ENCODE data around the gene NCOA7.

NCOA7 gene

DNA sequence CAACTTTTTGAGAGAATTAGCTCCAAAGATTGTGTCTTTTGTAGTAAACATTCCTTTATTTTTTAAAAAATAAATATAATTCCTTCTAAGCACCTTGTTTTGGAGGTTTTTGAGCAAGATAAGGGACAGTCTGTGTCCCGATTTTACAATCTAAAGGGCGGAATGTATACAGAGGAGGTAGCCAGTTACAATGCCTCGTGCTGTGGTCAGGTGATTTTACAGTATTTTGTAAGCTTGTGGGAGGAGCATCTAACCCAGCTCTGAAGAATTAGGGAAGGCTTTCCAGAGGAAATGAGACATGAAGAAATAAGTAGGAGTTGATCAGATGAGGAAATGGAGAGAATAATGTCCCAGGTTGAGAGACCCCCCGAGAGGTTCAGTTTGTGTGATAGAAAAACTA, 167.1 kb downstream of the NCOA7 start:
- TF ChIP-seq, protein P1, sequence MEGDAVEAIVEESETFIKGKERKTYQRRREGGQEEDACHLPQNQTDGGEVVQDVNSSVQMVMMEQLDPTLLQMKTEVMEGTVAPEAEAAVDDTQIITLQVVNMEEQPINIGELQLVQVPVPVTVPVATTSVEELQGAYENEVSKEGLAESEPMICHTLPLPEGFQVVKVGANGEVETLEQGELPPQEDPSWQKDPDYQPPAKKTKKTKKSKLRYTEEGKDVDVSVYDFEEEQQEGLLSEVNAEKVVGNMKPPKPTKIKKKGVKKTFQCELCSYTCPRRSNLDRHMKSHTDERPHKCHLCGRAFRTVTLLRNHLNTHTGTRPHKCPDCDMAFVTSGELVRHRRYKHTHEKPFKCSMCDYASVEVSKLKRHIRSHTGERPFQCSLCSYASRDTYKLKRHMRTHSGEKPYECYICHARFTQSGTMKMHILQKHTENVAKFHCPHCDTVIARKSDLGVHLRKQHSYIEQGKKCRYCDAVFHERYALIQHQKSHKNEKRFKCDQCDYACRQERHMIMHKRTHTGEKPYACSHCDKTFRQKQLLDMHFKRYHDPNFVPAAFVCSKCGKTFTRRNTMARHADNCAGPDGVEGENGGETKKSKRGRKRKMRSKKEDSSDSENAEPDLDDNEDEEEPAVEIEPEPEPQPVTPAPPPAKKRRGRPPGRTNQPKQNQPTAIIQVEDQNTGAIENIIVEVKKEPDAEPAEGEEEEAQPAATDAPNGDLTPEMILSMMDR (conservative IDR thresholded peaks at IDR 0.05; ENCODE audit: low read length): no peak
- H3K4me3 ChIP-seq (ENCODE audit: low read length): peak overlapping the region; percentile 87
- peak; percentile 58 for DNase-seq (ENCODE audit: low read depth)

DNA sequence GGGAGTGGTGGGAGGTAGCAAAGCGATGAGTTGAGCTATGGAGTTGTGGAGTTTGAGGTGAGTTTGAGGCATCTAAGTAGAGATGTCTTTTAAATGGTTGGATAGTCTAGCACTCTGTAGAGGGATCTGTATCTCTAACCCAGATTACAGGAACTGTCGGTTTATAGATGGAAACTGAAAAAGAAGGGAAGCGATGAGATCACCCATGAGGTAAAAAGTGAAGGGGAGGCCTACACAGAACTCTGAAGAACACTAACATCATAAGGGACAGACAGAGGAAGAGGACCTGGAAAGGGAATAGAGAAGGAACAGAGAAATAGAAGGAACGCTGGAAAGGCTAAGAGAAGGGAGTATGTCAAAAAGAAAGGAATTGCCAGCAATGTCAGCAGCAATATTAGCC, 168.3 kb downstream of the NCOA7 start:
- no peak for DNase-seq (ENCODE audit: low read depth)
- no peak overlapping the region for H3K4me3 ChIP-seq (ENCODE audit: low read length)
- TF ChIP-seq, protein P1 (conservative IDR thresholded peaks at IDR 0.05; ENCODE audit: low read length): no peak

GRCh38 chr6:125961117-125961516, 170.4 kb downstream of the NCOA7 start:
- no peak for DNase-seq (ENCODE audit: low read depth)
- no peak overlapping the region for H3K4me3 ChIP-seq (ENCODE audit: low read length)
- TF ChIP-seq, protein P1 (conservative IDR thresholded peaks at IDR 0.05; ENCODE audit: low read length): no peak

- H3K4me3 ChIP-seq (ENCODE audit: low read length): no peak overlapping the region
- TF ChIP-seq, protein P1 (conservative IDR thresholded peaks at IDR 0.05; ENCODE audit: low read length): no peak
- DNase-seq (ENCODE audit: low read depth): no peak
Observed at GRCh38 chr6:125962900-125963497, 172.2 kb downstream of the NCOA7 start.

- TF ChIP-seq, protein P1 (conservative IDR thresholded peaks at IDR 0.05; ENCODE audit: low read length): no peak
- DNase-seq (ENCODE audit: low read depth): no peak
- no peak overlapping the region for H3K4me3 ChIP-seq (ENCODE audit: low read length)
Observed at GRCh38 chr6:125963817-125964216, 173.1 kb downstream of the NCOA7 start.

GRCh38 chr6:125966569-125966968, 175.8 kb downstream of the NCOA7 start:
- H3K4me3 ChIP-seq (ENCODE audit: low read length): no peak overlapping the region
- TF ChIP-seq, protein P1 (conservative IDR thresholded peaks at IDR 0.05; ENCODE audit: low read length): no peak
- no peak for DNase-seq (ENCODE audit: low read depth)

DNA sequence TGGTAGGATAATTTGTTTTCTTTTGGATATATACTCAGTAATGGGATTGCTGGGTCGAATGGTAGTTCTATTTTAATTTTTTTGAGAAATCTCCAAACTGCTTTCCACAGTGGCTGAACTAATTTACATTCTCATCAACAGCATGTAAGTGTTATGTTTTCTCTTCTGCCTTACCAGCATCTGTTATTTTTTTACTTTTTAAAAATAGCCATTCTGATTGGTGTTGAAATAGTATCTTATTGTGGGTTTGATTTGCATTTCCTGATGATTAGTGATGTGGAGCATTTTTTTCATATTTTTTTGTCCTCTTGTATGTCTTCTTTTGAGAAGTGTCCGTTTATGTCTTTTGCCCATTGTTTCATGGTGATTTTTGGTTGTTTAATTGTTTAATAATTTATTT, 177.7 kb downstream of the NCOA7 start:
- TF ChIP-seq, protein P1 (conservative IDR thresholded peaks at IDR 0.05; ENCODE audit: low read length): no peak
- DNase-seq (ENCODE audit: low read depth): no peak

More for the DNA sequence above, 177.7 kb downstream of the NCOA7 start:
- no peak overlapping the region for H3K4me3 ChIP-seq (ENCODE audit: low read length)
